Tongue (tissue), 2 donors: Measurements from ENCODE around the gene CPNE7. TPM values are rescaled to one million over a fixed set of nuclear protein-coding genes. Genes with fewer than 3 reads are reported as not detected.

Experiments used
- DNase-seq: peaks from one replicate; pipeline ENCODE4 v3.0.0-alpha.2; 2015
- total RNA-seq: library from RNA; depleted of rRNA; stranded (reverse); fragments of >200 nt; gene quantifications from one replicate; pipeline ENCODE4 v1.2.3, GENCODE V29; 2014

Gene CPNE7
- total RNA-seq, 1 donor from 2014 or later = not detected

GRCh38 chr16:89549007-89549700, 26.4 kb upstream of the CPNE7 start:
- DNase-seq = no peak

- no peak for DNase-seq
These were observed 25.0 kb upstream of the CPNE7 start for GRCh38 chr16:89550421-89551007.

GRCh38 chr16:89552329-89552728, 23.2 kb upstream of the CPNE7 start:
- DNase-seq = no peak

- DNase-seq = no peak
These were observed 22.6 kb upstream of the CPNE7 start for GRCh38 chr16:89552913-89553312.

- no peak for DNase-seq
These were observed 21.8 kb upstream of the CPNE7 start for GRCh38 chr16:89553733-89554132.

- DNase-seq = no peak
These were observed 21.2 kb upstream of the CPNE7 start for GRCh38 chr16:89554343-89554742.

- no peak for DNase-seq
These were observed 20.3 kb upstream of the CPNE7 start for GRCh38 chr16:89555265-89555664.

- DNase-seq = no peak
These were observed 19.8 kb upstream of the CPNE7 start for GRCh38 chr16:89555780-89556179.

- DNase-seq = peak; percentile 81
These were observed 18.5 kb upstream of the CPNE7 start for GRCh38 chr16:89556750-89557689.

GRCh38 chr16:89557690-89558490, 17.7 kb upstream of the CPNE7 start:
- DNase-seq = no peak

GRCh38 chr16:89560378-89561141, 15.0 kb upstream of the CPNE7 start, which contains the start of gene RPL13:
Gene RPL13, plus strand, starts transcription at chr16:89560682. Its CDS starts 278 bp downstream, at chr16:89560960.
- peak; percentile 98 for DNase-seq

GRCh38 chr16:89561142-89561883, 14.2 kb upstream of the CPNE7 start:
- no peak for DNase-seq

- no peak for DNase-seq
These were observed 13.5 kb upstream of the CPNE7 start for GRCh38 chr16:89561884-89562599.

- no peak for DNase-seq
These were observed 12.6 kb upstream of the CPNE7 start for GRCh38 chr16:89562939-89563338.

- DNase-seq = no peak
These were observed 11.7 kb upstream of the CPNE7 start for GRCh38 chr16:89563639-89564392.

GRCh38 chr16:89564476-89565255, 10.9 kb upstream of the CPNE7 start:
- DNase-seq = no peak

GRCh38 chr16:89565256-89565505, 10.4 kb upstream of the CPNE7 start:
- DNase-seq = no peak
